ENCODE measurements around the gene MIA2. TPM values are rescaled to one million over a fixed set of nuclear protein-coding genes. Genes with fewer than 3 reads are reported as not detected.
"Not testable (repeated sequence)": the region's sequence is repeated elsewhere in the genome, so short reads cannot be mapped to it uniquely, and the experiment has no call there.

Gene MIA2
- total RNA-seq, 4 donors from 2014 or later, result 13.6 to 30.9 (median 20.7) TPM

GRCh38 chr14:39289523-39289922 lies 55.8 kb downstream of the MIA2 start:
- no peak for ATAC-seq
- no peak overlapping the region for H3K27ac ChIP-seq
- no peaks in the 10 kb centered on the region for H3K27me3 ChIP-seq
- no peak for DNase-seq
- no peaks in the 10 kb centered on the region for H3K4me1 ChIP-seq
- H3K9me3 ChIP-seq, result no peaks in the 10 kb centered on the region
- no peak for TF ChIP-seq POLR2A (IDR thresholded peaks at IDR 0.05)
- no peak for TF ChIP-seq CTCF (IDR thresholded peaks at IDR 0.05 in 4 of 5, conservative IDR thresholded peaks at IDR 0.05 in 1 of 5)
- no peak overlapping the region for H3K4me3 ChIP-seq
- intact Hi-C loops (cut with DNase I; ENCODE audit: low total_unique reads) (no loop called here), in situ Hi-C loops (cut with MboI; ENCODE audit: low sequenced_read_pairs in 4 of 4) (no loop called here)
- H3K36me3 ChIP-seq, result peaks cover 0 to 15% of the 10 kb centered on the region in 2 donors

- ATAC-seq (no peak), DNase-seq (no peak)
- intact Hi-C loops (cut with DNase I; ENCODE audit: low total_unique reads), result no loop called here
- Histone ChIP-seq H3K27ac (no peak overlapping the region), H3K9me3 (no peaks in the 10 kb centered on the region), H3K36me3 (peaks cover 0 to 34% of the 10 kb centered on the region in 2 donors), H3K27me3 (no peaks in the 10 kb centered on the region), H3K4me1 (no peaks in the 10 kb centered on the region), H3K4me3 (no peak overlapping the region)
- in situ Hi-C loops (cut with MboI; ENCODE audit: low sequenced_read_pairs in 4 of 4), result no loop called here
- TF ChIP-seq POLR2A (IDR thresholded peaks at IDR 0.05) (no peak), CTCF (IDR thresholded peaks at IDR 0.05 in 4 of 5, conservative IDR thresholded peaks at IDR 0.05 in 1 of 5) (no peak)
Measured at GRCh38 chr14:39291701-39292100, 58.0 kb downstream of the MIA2 start.

GRCh38 chr14:39293629-39294028 lies 59.9 kb downstream of the MIA2 start:
- TF ChIP-seq CTCF (IDR thresholded peaks at IDR 0.05 in 4 of 5, conservative IDR thresholded peaks at IDR 0.05 in 1 of 5), result no peak
- TF ChIP-seq POLR2A (IDR thresholded peaks at IDR 0.05), result no peak
- peaks cover 0 to 45% of the 10 kb centered on the region in 2 donors for H3K36me3 ChIP-seq

GRCh38 chr14:39300389-39300788 lies 66.7 kb downstream of the MIA2 start:
- intact Hi-C loops (cut with DNase I; ENCODE audit: low total_unique reads); DNase-seq; in situ Hi-C loops (cut with MboI; ENCODE audit: low sequenced_read_pairs in 4 of 4): not testable (repeated sequence)

More at GRCh38 chr14:39293629-39294028, 59.9 kb downstream of the MIA2 start:
- no peak overlapping the region for H3K27ac ChIP-seq
- no peaks in the 10 kb centered on the region for H3K9me3 ChIP-seq
- DNase-seq (no peak), ATAC-seq (no peak)
- H3K4me3 ChIP-seq, result no peak overlapping the region
- no peaks in the 10 kb centered on the region for H3K4me1 ChIP-seq
- in situ Hi-C loops (cut with MboI; ENCODE audit: low sequenced_read_pairs in 4 of 4), result no loop called here
- H3K27me3 ChIP-seq, result no peaks in the 10 kb centered on the region
- intact Hi-C loops (cut with DNase I; ENCODE audit: low total_unique reads), result no loop called here

GRCh38 chr14:39302124-39302810 lies 68.6 kb downstream of the MIA2 start:
- DNase-seq (no peak), ATAC-seq (peak; percentile 27 to 45)
- no peaks in the 10 kb centered on the region for H3K27me3 ChIP-seq
- peak overlapping the region in 3 of 4 donors; percentile 31 to 62 (median 50) for H3K27ac ChIP-seq
- TF ChIP-seq CTCF (IDR thresholded peaks at IDR 0.05 in 4 of 5, conservative IDR thresholded peaks at IDR 0.05 in 1 of 5) (no peak), POLR2A (IDR thresholded peaks at IDR 0.05) (no peak)
- peaks cover 0 to 16% of the 10 kb centered on the region in 2 donors for H3K4me1 ChIP-seq
- intact Hi-C loops (cut with DNase I; ENCODE audit: low total_unique reads), result no loop called here
- in situ Hi-C loops (cut with MboI; ENCODE audit: low sequenced_read_pairs in 4 of 4), result no loop called here
- H3K9me3 ChIP-seq, result no peaks in the 10 kb centered on the region
- no peak overlapping the region for H3K4me3 ChIP-seq
- peaks cover 0 to 44% of the 10 kb centered on the region in 2 donors for H3K36me3 ChIP-seq

More at GRCh38 chr14:39300389-39300788, 66.7 kb downstream of the MIA2 start:
- Histone ChIP-seq H3K36me3 (peaks cover 0 to 54% of the 10 kb centered on the region in 2 donors), H3K4me1 (peaks cover 0 to 16% of the 10 kb centered on the region in 2 donors)
- H3K27me3 ChIP-seq, ATAC-seq, H3K27ac ChIP-seq, H3K4me3 ChIP-seq, H3K9me3 ChIP-seq: not testable (repeated sequence)

All from gastrocnemius medialis (tissue), 4 donors.